ENCODE measurements around the gene MXRA8. TPM values are rescaled to one million over a fixed set of nuclear protein-coding genes. Genes with fewer than 3 reads are reported as not detected.

The MXRA8 gene
- total RNA-seq, 2 donors from 2014 or later, result 23.3 to 48.5 TPM

DNA sequence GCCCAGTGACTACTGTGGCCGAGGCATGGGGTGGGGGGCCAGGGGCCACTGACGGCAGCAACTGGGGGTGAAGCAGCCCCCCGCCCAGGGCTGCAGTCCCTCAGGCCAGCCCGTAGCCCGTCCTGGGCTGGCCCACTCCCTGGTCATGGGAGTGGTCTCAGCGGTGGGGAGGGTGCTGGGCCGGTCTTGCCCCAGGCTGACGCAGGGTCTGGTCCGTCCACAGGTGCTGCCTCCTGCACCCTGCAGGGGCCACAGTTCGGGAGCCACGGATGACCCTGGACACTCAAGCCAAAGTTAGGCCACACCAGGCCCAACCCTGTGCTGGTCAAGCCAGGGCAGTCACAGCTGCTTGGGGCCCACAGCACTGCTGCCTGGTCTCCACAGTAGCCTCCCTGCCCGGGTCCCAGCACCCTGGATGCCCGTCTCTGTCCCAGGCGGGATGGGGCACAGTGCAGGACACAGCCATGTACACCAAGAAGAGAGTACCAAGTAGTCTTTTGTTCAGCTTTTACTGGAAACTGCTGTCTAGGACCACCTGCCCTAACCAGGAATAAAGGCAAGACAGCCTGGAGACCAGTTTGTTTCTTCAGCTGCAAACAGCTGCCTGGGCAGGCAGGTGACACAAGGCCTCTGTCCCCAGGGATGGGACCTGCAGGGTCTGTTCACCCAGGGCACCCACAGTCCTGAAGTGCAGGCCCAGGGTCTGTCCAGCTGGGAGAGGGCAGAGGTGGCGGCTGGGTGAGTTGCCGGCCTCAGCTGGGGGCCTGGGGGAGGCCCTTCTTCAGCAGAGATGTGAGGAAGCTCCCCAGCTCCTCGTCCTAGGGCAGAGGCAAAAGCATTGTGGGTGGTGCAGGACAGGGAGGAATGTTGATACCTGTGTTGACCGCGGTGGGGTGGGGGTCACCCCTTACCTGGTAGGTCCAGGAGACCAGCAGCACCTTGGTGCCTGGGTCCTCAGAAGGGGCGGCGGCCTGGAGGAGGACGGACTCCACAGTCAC, 46.9 kb downstream of the MXRA8 start:
- 90 to 100% methylated on average over 2 to 22 of the region's 22 CpGs for WGBS, 2 donors
- H3K27me3 ChIP-seq, result no peaks in the 10 kb centered on the region
- TF ChIP-seq, protein P1, sequence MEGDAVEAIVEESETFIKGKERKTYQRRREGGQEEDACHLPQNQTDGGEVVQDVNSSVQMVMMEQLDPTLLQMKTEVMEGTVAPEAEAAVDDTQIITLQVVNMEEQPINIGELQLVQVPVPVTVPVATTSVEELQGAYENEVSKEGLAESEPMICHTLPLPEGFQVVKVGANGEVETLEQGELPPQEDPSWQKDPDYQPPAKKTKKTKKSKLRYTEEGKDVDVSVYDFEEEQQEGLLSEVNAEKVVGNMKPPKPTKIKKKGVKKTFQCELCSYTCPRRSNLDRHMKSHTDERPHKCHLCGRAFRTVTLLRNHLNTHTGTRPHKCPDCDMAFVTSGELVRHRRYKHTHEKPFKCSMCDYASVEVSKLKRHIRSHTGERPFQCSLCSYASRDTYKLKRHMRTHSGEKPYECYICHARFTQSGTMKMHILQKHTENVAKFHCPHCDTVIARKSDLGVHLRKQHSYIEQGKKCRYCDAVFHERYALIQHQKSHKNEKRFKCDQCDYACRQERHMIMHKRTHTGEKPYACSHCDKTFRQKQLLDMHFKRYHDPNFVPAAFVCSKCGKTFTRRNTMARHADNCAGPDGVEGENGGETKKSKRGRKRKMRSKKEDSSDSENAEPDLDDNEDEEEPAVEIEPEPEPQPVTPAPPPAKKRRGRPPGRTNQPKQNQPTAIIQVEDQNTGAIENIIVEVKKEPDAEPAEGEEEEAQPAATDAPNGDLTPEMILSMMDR (IDR thresholded peaks at IDR 0.05), result no peak
- no peak for TF ChIP-seq POLR2A (IDR thresholded peaks at IDR 0.05)
- ATAC-seq (no peak), DNase-seq (no peak)
- peaks cover 28% of the 10 kb centered on the region for H3K4me1 ChIP-seq
- peaks cover 9 to 32% of the 10 kb centered on the region in 2 donors for H3K36me3 ChIP-seq (replicated peaks in 1 of 2; ENCODE audit: insufficient read depth in 1 of 2, low read depth in 2 of 2)
- intact Hi-C loops (cut with DNase I), result no loop called here
- H3K27ac ChIP-seq, result no peak overlapping the region
- no peaks in the 10 kb centered on the region for H3K9me3 ChIP-seq
- no peak overlapping the region for H3K4me3 ChIP-seq

DNA sequence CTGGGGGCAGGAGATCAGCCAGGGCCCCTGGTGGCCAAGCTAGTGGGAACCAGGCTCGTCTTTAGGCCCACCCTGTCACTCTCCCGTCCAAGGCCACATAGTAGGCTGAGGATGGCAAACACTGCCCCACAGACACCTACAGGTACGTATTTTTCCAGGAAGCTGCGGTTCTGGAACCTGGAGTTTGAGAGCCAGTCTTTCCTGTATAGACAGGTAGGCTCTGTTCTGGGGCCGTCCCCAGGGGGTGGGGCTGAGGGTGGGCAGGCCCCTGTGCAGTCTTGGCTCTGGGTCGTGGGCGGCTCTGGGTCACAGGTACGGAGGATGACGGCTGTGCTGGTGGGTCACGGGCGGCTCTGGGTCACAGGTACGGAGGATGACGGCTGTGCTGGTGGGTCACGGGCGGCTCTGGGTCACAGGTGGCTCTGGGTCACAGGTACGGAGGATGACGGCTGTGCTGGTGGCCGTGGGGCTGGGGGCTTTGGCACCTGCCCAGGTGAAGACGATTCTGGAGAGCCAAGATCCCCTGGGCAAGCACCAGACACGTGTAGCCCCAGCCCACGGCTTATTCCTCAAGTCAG, 47.8 kb downstream of the MXRA8 start:
- ATAC-seq, result no peak
- intact Hi-C loops (cut with DNase I), result no loop called here
- peaks cover 9 to 32% of the 10 kb centered on the region in 2 donors for H3K36me3 ChIP-seq (replicated peaks in 1 of 2; ENCODE audit: insufficient read depth in 1 of 2, low read depth in 2 of 2)
- H3K27me3 ChIP-seq, result no peaks in the 10 kb centered on the region
- H3K4me1 ChIP-seq, result peaks cover 36% of the 10 kb centered on the region
- H3K9me3 ChIP-seq, result no peaks in the 10 kb centered on the region
- no peak overlapping the region for H3K4me3 ChIP-seq
- H3K27ac ChIP-seq, result peak overlapping the region in 1 of 4 donors; percentile 11
- no peak for TF ChIP-seq POLR2A (IDR thresholded peaks at IDR 0.05)
- DNase-seq, result no peak
- WGBS, 2 donors, result 72 to 82% methylated on average over 8 to 19 of the region's 21 CpGs

DNA sequence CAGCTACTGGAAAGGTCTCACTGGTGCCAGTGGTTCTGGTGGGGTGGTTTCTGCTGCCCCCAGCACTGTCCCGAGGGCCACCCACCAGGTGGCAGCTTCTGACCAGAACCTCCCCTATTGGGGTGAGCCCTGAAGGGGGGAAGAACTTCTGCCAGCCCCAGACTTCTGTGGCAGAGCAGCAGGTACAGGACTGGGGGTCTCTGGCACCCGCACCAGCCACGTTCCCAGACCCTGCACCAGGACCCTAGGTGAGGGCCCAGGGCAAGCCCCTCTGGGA, 48.3 kb downstream of the MXRA8 start:
- no peak for ATAC-seq
- Histone ChIP-seq H3K4me1 (peaks cover 41% of the 10 kb centered on the region), H3K4me3 (no peak overlapping the region), H3K27ac (peak overlapping the region in 2 of 4 donors; percentile 11 to 79), H3K36me3 (replicated peaks in 1 of 2; ENCODE audit: insufficient read depth in 1 of 2, low read depth in 2 of 2) (peaks cover 9 to 32% of the 10 kb centered on the region in 2 donors), H3K9me3 (no peaks in the 10 kb centered on the region), H3K27me3 (no peaks in the 10 kb centered on the region)
- no peak for TF ChIP-seq POLR2A (IDR thresholded peaks at IDR 0.05)
- TF ChIP-seq, protein P1 (IDR thresholded peaks at IDR 0.05), result no peak
- intact Hi-C loops (cut with DNase I), result no loop called here
- DNase-seq, result no peak
- WGBS, 2 donors, result 50 to 75% methylated on average over 1 to 3 of the region's 3 CpGs

DNA sequence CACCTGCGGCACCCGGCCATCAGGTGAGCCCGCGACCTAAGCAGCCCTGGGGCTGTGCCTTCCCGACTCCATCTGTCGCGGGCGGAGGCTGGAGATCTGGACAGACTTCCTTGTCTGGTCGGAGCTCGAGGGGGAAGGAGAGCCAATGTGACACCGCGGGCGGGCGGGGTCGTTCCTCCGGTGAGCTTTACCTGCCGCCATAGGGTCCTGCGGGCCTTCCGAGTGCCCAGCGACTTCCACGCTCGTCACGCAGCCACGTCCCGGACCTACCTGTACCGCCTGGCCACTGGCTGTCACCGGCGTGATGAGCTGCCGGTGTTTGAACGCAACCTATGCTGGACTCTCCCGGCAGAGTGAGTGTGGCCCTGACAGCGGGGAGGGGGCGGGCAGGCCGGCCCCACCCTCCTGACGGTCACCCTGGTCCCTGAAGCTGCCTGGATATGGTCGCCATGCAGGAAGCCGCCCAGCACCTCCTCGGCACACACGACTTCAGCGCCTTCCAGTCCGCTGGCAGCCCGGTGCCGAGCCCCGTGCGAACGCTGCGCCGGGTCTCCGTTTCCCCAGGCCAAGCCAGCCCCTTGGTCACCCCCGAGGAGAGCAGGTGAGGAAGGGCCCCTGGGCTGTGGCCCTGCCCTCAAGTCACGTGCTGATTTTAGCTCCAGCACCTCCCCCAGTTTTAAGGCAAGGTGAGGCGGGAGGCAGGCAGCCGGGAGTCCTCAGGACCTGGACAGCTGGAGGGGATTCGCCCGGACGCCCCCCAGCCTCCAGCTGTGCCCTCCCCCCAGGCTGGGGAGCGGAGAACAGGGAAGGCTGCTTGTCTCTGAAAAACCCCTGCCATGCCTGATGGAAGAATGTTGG, 48.9 kb downstream of the MXRA8 start:
- peaks cover 47% of the 10 kb centered on the region for H3K4me1 ChIP-seq
- intact Hi-C loops (cut with DNase I), result no loop called here
- no peaks in the 10 kb centered on the region for H3K9me3 ChIP-seq
- ATAC-seq (peak; percentile 6), DNase-seq (peak; percentile 48 to 60 (median 60))
- peaks cover 9 to 27% of the 10 kb centered on the region in 2 donors for H3K36me3 ChIP-seq (replicated peaks in 1 of 2; ENCODE audit: insufficient read depth in 1 of 2, low read depth in 2 of 2)
- TF ChIP-seq POLR2A (IDR thresholded peaks at IDR 0.05), result no peak
- TF ChIP-seq, protein P1 (IDR thresholded peaks at IDR 0.05), result no peak
- H3K27ac ChIP-seq, result peak overlapping the region; percentile 79 to 97 (median 90)
- H3K27me3 ChIP-seq, result no peaks in the 10 kb centered on the region
- H3K4me3 ChIP-seq, result peak overlapping the region; percentile 78 to 91
- WGBS, 2 donors, result 31 to 71% methylated on average over 6 to 57 of the region's 57 CpGs
